ENCODE results near the gene ORC4. TPM values are rescaled to one million over a fixed set of nuclear protein-coding genes. Genes with fewer than 3 reads are reported as not detected.
A peak's percentile ranks its signal among the peaks of the same experiment; 100 is the strongest.
"Not testable (repeated sequence)": the region's sequence is repeated elsewhere in the genome, so short reads cannot be mapped to it uniquely, and the experiment has no call there.

The ORC4 gene
- total and polyA plus RNA-seq, 8 donors, result 36.1 to 86.0 (median 60.0) TPM

DNA sequence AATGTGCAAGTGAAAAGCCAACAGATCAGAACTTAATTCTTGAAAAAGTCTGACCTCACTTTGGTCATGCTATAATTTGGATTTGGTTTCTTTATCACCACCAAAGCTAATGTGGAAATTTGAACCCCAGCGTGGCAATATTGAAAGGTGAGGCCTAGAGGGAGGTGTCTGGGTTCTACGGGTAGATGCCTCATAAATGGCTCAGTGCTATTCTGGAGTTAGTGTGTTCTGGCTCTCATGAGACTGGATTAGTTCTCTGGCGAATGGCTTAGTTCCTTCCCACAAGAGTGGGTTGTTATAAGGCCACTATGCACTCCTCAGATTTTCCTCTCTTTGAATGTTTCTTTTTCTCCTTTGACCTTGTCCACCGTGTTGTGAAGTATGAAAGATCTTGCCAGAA, 22.3 kb downstream of the ORC4 start:
- TF ChIP-seq, protein P1, sequence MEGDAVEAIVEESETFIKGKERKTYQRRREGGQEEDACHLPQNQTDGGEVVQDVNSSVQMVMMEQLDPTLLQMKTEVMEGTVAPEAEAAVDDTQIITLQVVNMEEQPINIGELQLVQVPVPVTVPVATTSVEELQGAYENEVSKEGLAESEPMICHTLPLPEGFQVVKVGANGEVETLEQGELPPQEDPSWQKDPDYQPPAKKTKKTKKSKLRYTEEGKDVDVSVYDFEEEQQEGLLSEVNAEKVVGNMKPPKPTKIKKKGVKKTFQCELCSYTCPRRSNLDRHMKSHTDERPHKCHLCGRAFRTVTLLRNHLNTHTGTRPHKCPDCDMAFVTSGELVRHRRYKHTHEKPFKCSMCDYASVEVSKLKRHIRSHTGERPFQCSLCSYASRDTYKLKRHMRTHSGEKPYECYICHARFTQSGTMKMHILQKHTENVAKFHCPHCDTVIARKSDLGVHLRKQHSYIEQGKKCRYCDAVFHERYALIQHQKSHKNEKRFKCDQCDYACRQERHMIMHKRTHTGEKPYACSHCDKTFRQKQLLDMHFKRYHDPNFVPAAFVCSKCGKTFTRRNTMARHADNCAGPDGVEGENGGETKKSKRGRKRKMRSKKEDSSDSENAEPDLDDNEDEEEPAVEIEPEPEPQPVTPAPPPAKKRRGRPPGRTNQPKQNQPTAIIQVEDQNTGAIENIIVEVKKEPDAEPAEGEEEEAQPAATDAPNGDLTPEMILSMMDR (IDR thresholded peaks at IDR 0.05), result no peak
- ATAC-seq, result no peak
- Histone ChIP-seq H3K36me3 (peaks cover 0 to 6% of the 10 kb centered on the region in 2 donors), H3K27me3 (no peaks in the 10 kb centered on the region), H3K27ac (no peak overlapping the region), H3K9me3 (peaks cover 0 to 16% of the 10 kb centered on the region in 2 donors), H3K4me3 (no peak overlapping the region), H3K4me1 (no peaks in the 10 kb centered on the region)
- intact Hi-C loops (cut with DNase I), result no loop called here
- DNase-seq, result no peak

DNA sequence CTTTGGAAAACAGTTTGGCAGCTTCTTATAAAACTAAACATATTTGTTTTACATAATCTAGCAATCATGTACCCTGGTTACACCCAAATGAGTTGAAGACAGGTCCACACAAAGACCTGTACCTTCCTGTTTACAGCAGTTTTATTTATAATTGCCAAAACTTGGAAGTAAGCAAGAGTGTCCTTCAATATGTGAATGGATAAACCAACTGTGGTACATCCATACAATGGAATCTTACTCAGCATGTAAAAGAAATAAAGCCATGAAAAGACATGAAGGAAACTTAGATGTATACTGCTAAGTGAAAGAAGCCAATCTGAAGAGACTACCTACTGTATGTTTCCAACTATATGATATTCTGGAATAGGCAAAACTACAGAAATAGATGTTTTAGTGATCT, 23.7 kb downstream of the ORC4 start:
- peaks cover 0 to 10% of the 10 kb centered on the region in 2 donors for H3K9me3 ChIP-seq
- ATAC-seq (no peak), DNase-seq (no peak)
- peaks cover 0 to 6% of the 10 kb centered on the region in 2 donors for H3K36me3 ChIP-seq
- H3K4me1 ChIP-seq, result no peaks in the 10 kb centered on the region
- no peak overlapping the region for H3K27ac ChIP-seq
- intact Hi-C loops (cut with DNase I), result no loop called here
- TF ChIP-seq, protein P1 (IDR thresholded peaks at IDR 0.05), result no peak
- no peak overlapping the region for H3K4me3 ChIP-seq
- H3K27me3 ChIP-seq, result no peaks in the 10 kb centered on the region

DNA sequence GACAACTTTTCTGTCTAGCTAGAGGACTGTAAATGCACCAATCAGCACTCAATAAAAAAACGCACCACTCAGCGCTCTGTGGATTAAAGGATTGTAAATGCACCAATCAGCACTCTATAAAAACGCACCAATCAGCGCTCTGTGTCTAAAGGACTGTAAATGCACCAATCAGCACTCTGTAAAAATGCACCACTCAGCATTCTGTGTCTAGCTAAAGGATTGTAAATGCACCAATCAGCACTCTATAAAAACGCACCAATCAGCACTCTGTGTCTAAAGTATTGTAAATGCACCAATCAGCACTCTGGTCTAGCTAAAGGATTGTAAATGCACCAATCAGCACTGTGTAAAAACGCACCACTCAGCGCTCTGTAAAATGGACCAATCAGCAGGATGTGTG, 25.6 kb downstream of the ORC4 start:
- H3K4me3 ChIP-seq; H3K27ac ChIP-seq; H3K4me1 ChIP-seq; ATAC-seq; H3K27me3 ChIP-seq; H3K36me3 ChIP-seq; H3K9me3 ChIP-seq; DNase-seq; intact Hi-C loops (cut with DNase I): not testable (repeated sequence)

DNA sequence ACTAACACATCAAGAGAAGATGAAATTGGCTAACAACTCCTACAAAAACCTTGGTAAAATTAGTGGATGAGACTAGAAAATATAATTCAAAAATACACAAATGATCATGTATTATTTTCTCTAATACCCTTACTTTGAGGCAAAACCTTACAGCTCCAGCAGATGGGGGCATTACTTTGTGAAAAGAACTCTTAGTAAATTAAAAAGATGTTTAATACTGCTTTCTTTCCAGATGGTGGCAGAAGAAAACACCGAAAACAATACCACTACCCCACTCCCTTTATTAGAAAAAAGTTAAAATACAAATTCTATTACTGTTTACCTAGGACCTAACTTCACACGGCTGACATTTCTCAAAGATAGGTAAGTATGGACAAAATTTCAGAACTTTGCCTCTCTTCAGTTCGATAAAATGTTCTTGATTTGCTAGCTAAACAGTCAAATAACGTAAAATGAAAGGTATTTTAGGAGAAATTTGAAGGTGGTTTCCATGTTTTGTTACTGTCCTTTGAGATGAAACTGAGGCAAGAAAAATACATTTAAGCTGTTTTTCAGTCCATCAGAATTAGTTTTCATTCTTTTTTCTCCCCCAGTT, 30.6 kb downstream of the ORC4 start:
- TF ChIP-seq, protein P1 (IDR thresholded peaks at IDR 0.05), result peak; percentile 27 to 65
- no peaks in the 10 kb centered on the region for H3K4me1 ChIP-seq
- ATAC-seq (peak; percentile 93), DNase-seq (peak in 2 of 4 donors; percentile 38 to 66)
- H3K36me3 ChIP-seq, result no peaks in the 10 kb centered on the region
- H3K27me3 ChIP-seq, result no peaks in the 10 kb centered on the region
- H3K27ac ChIP-seq, result no peak overlapping the region
- intact Hi-C loops (cut with DNase I), result loop anchor here in 1 of 2 donors (5.0 kb wide), 1 partner anchor 517 kb away; no protein-coding TSS in a partner anchor
- no peak overlapping the region for H3K4me3 ChIP-seq
- no peaks in the 10 kb centered on the region for H3K9me3 ChIP-seq

DNA sequence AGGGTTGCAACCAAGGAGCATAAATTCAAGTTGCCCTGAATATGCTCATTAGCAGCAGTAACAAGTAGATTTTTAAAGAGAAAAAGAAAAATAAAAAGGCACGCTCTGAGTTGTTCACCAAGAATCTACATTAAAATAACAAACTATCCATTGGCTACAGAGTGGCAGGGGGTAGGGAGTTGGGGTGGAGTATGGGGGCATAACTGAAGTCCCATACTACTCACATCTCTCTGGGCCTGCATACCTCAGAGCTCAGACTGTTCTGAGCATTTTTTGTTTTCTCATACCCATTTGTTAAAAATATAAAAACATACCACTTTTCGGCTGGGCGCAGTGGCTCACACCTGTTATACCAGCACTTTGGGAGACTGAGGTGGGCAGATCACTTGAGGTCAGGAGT, 31.4 kb downstream of the ORC4 start:
- no peaks in the 10 kb centered on the region for H3K36me3 ChIP-seq
- no peaks in the 10 kb centered on the region for H3K4me1 ChIP-seq
- no peaks in the 10 kb centered on the region for H3K9me3 ChIP-seq
- no peaks in the 10 kb centered on the region for H3K27me3 ChIP-seq
- no peak overlapping the region for H3K4me3 ChIP-seq
- intact Hi-C loops (cut with DNase I), result loop anchor here in 1 of 2 donors (5.0 kb wide), 1 partner anchor 518 kb away; no protein-coding TSS in a partner anchor
- TF ChIP-seq, protein P1 (IDR thresholded peaks at IDR 0.05), result no peak
- ATAC-seq, result no peak
- DNase-seq, result no peak
- no peak overlapping the region for H3K27ac ChIP-seq
